ENCODE data around the gene LBR.

Gene LBR

GRCh38 chr1:225366018-225366417 lies 61.8 kb downstream of the LBR start:
- no peak for ATAC-seq

DNA sequence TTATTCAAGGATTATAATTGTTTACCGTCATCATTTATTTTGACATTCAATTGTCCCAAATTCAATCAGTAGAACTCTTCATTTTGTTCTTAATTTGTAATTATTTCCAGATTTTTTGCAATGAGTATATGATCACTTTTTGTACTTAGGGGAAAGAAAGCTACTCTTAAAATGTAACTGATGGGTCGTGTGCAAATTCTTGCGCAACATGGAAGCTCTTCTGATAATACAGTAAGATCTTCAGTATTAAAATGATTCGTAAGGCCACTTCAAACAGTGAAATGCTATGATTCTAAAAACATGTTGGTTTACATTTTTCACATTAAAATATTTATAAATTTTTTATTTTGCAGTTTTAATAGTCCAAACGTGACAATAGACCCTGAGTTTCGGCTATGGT lies 63.4 kb downstream of the LBR start:
- no peak for ATAC-seq

DNA sequence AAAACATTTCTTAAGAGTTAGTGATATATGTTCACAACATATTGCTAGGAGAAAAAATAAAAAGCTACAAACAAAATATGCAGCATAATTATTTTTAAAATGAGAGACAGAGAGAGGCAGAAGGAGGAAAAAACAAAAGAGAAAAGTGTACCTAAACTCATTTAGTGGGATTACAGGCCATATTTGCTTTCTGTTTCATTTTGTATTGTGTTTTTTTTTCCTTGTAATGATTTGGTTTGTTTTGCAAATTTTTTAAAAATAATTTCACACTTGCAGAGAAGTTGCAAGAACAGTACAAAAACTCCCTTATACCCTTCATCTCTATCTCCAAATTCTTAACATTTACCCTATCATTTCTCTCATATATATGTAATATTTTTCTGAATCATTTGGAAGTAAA lies 65.0 kb downstream of the LBR start:
- no peak for ATAC-seq

DNA sequence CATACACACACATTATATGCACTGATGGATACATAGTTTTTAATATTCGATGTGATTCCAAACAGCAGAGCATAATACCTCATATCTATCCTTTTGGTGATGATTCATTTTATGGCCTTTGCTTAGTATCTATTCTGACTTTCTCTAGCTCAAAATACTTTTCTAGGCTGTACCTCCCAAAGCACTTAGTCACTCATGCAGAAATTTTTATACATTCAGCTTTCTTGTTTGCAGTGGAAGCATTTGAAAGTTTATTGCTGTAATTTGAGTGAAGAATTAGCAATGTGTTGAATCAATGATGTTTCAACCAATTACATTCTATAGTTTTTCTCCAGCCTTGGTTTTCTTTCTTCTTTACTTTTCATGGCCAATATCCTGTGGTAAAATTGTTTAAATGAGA lies 66.7 kb downstream of the LBR start:
- ATAC-seq, result no peak

DNA sequence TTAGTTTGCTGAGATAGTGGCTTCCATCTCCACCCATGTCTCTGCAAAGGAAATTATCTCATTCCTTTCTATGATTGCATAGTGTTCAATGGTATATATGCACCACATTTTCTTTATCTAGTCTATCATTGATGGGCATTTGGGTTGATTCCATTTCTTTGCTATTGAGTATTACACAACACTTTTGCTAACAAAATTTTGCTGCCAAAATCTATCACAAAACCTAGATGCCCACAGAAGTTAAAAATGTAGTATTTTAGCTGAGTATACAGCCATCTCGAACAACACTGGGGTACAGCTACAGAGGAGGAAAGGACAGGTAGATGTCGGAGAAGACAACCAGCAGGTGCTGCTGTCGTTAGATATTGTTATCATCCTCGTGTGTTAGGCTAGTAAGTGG lies 67.7 kb downstream of the LBR start:
- ATAC-seq, result no peak

- no peak for ATAC-seq
Measured at GRCh38 chr1:225355863-225356262, 72.0 kb downstream of the LBR start.

GRCh38 chr1:225354906-225355305 lies 72.9 kb downstream of the LBR start:
- ATAC-seq, result no peak
